Skeletal muscle tissue (tissue), 4 donors: ENCODE measurements around the gene SUPT5H. TPM values are rescaled to one million over a fixed set of nuclear protein-coding genes. Genes with fewer than 3 reads are reported as not detected.

Experiments used
- H3K27ac ChIP-seq: one replicate; pipeline ENCODE4 v1.7.0; 2013; ENCODE audit warnings: mild to moderate bottlenecking, low read depth, low read length, inconsistent platforms
- H3K27me3 ChIP-seq, 3 donors: one replicate each; pipeline ENCODE4 v1.7.0; 2013; ENCODE audit warnings: low read length in 3 of 3; ENCODE audit not compliant: control insufficient read depth in 3 of 3, insufficient read depth in 3 of 3
- H3K36me3 ChIP-seq, 3 donors: one replicate each; pipeline ENCODE4 v1.7.0; 2013; ENCODE audit warnings: low read length in 3 of 3; ENCODE audit not compliant: control insufficient read depth in 3 of 3, insufficient read depth in 3 of 3
- H3K4me1 ChIP-seq, 3 donors: one replicate each; pipeline ENCODE4 v1.7.0; 2013; ENCODE audit warnings: low read length in 3 of 3, mild to moderate bottlenecking in 3 of 3; ENCODE audit not compliant: control insufficient read depth in 3 of 3, insufficient read depth in 3 of 3
- H3K4me3 ChIP-seq, 3 donors: one replicate each; pipeline ENCODE4 v1.7.0; 2013; ENCODE audit warnings: low read length in 3 of 3
- H3K9ac ChIP-seq, 3 donors: one replicate each; pipeline ENCODE4 v1.7.0; 2013; ENCODE audit warnings: low read length in 3 of 3, mild to moderate bottlenecking in 3 of 3, moderate library complexity in 2 of 3, low read depth in 1 of 3
- H3K9me3 ChIP-seq, 3 donors: one replicate each; pipeline ENCODE4 v1.7.0; 2013; ENCODE audit warnings: low read length in 3 of 3; ENCODE audit not compliant: control insufficient read depth in 3 of 3
- total RNA-seq: library from RNA; depleted of rRNA; stranded (reverse); fragments of >200 nt; gene quantifications from one replicate; pipeline ENCODE4 v1.2.3, GENCODE V29; 2014
- donor health status: Osteomylitis.

SUPT5H gene
- total RNA-seq, 1 donor from 2014 or later: 40.7 TPM

DNA sequence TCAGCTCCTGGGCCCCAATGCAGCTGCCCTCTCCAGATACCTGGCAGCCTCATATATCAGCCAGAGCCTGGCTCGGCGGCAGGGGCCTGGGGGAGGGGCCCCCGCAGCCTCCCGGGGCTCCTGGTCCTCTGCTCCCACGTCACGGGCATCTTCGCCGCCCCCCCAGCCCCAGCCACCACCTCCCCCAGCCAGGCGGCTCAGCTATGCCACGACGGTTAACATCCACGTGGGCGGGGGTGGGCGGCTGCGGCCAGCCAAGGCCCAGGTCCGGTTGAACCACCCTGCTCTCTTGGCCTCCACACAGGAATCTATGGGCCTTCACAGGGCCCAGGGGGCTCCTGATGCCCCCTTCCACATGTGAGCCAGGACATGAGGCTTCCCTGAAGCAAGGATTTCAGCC, 20.4 kb upstream of the SUPT5H start:
- Histone ChIP-seq H3K4me1 (peaks cover 5 to 17% (median 10%) of the 10 kb centered on the region in 3 donors), H3K27ac (no peak overlapping the region), H3K4me3 (no peak overlapping the region), H3K9me3 (no peaks in the 10 kb centered on the region), H3K36me3 (peaks cover 0 to 11% (median 0%) of the 10 kb centered on the region in 3 donors), H3K9ac (no peak overlapping the region), H3K27me3 (no peaks in the 10 kb centered on the region)

DNA sequence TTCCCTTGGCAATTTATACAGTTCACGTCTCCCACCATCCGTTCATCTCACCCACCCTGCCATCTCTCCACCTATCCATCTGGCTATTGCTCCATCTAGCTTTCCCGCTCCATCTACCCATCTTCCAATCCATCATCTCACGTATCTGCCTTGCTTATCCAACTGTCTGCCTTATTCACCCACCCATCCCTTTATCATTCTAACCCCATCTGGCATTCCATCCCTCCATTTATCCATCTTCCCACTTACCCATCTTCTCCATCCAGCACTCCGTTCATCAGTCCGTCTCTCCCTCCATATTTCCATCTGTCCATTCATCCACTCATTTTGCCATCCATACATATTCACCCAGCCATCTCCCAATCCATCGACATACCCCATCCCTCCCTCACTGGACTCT, 19.6 kb upstream of the SUPT5H start:
- Histone ChIP-seq H3K9ac (no peak overlapping the region), H3K9me3 (no peaks in the 10 kb centered on the region), H3K27me3 (no peaks in the 10 kb centered on the region), H3K4me3 (no peak overlapping the region), H3K4me1 (peaks cover 5 to 18% (median 10%) of the 10 kb centered on the region in 3 donors), H3K27ac (no peak overlapping the region), H3K36me3 (peaks cover 0 to 8% (median under 1%) of the 10 kb centered on the region in 3 donors)

DNA sequence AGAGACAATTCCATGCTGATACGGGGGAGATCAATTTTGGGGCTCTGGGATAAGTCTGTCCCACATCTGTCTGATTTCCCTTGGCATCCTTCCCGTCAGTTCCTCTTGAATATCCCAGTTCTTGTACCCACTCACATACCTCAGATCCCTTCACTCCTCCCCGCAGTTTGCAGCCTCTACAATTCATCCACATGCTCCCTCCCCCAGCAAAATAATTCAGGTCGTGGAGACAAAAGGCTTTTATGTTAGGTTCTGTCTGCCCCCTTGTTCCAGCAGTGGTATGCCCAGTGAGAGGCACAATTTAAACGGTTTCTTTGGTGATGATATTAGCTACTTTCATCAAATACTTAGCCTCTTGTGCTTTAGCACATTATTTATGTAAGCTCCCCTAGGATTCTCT, 19.2 kb upstream of the SUPT5H start:
- Histone ChIP-seq H3K27me3 (no peaks in the 10 kb centered on the region), H3K9me3 (no peaks in the 10 kb centered on the region), H3K4me1 (peaks cover 5 to 22% (median 10%) of the 10 kb centered on the region in 3 donors), H3K36me3 (peaks cover 2 to 5% (median 4%) of the 10 kb centered on the region in 3 donors), H3K27ac (no peak overlapping the region), H3K4me3 (no peak overlapping the region), H3K9ac (no peak overlapping the region)

DNA sequence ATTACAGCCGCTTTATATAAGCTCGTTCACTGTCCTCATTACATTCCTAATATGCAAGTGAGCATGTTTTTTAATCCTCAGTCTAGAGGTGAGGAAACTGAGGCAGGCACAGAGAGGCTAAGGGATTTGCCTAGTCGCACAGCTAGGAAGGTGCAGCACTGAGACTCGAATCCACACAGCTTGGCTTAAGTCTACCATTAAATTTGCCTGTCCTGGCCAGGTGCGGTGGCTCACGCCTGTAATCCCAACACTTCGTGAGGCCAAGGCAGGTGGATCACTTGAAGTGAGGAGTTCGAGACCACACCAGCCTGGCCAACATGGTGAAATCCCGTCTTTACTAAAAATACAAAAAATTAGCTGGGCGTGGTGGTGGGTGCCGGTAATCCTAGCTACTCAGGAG, 17.7 kb upstream of the SUPT5H start:
- peaks cover 7 to 10% (median 9%) of the 10 kb centered on the region in 3 donors for H3K36me3 ChIP-seq
- H3K4me3 ChIP-seq: no peak overlapping the region
- peak overlapping the region; percentile 28 for H3K27ac ChIP-seq
- H3K9me3 ChIP-seq: no peaks in the 10 kb centered on the region
- H3K4me1 ChIP-seq: peaks cover 5 to 22% (median 10%) of the 10 kb centered on the region in 3 donors
- H3K9ac ChIP-seq: no peak overlapping the region
- no peaks in the 10 kb centered on the region for H3K27me3 ChIP-seq

DNA sequence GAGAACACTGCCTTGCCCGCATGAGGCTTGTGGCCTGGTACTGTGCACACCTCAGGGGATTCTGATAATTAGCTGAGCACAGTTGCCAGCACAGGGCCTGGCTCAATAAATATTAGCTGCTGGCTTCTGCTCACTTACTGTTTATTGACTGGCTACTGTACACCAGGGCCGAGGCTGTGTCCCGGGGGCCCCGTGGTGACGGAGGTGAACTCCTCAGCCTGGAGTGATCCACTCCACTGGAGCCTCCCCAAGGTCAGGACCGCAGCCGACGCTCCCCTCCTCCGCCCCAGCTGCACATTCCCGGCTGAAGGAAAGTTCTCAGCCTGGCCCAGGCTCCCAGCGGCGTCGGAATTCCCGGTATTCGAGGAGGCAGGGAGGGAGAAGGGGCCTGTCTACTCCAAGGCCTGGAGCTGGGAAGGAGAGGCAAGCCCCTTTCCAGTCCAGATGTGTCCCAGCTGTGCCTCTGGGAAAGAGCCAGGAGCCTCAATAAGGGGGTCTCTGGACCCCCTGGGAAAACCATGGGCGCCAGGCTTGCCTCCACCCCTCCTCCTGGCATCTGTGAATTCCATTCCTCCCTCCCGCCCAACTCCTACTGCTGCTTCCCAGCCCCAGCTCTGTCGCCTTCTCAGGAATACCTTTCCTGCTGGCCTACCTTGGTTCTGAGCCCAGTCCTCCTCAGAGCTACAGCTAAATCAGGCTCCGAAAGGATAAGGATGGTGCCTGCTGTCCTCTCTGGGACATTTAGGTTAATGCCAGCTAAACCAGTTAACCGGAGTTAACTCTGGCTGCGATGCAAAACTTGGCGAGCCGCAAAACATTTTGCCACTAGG, 16.9 kb upstream of the SUPT5H start:
- H3K9ac ChIP-seq: peak overlapping the region; percentile 36 to 71 (median 36)
- peak overlapping the region in 1 of 3 donors; percentile 22 for H3K4me3 ChIP-seq
- H3K9me3 ChIP-seq: no peaks in the 10 kb centered on the region
- peaks cover 14 to 18% (median 16%) of the 10 kb centered on the region in 3 donors for H3K36me3 ChIP-seq
- H3K27me3 ChIP-seq: no peaks in the 10 kb centered on the region
- peak overlapping the region; percentile 70 for H3K27ac ChIP-seq
- H3K4me1 ChIP-seq: peaks cover 5 to 25% (median 11%) of the 10 kb centered on the region in 3 donors

DNA sequence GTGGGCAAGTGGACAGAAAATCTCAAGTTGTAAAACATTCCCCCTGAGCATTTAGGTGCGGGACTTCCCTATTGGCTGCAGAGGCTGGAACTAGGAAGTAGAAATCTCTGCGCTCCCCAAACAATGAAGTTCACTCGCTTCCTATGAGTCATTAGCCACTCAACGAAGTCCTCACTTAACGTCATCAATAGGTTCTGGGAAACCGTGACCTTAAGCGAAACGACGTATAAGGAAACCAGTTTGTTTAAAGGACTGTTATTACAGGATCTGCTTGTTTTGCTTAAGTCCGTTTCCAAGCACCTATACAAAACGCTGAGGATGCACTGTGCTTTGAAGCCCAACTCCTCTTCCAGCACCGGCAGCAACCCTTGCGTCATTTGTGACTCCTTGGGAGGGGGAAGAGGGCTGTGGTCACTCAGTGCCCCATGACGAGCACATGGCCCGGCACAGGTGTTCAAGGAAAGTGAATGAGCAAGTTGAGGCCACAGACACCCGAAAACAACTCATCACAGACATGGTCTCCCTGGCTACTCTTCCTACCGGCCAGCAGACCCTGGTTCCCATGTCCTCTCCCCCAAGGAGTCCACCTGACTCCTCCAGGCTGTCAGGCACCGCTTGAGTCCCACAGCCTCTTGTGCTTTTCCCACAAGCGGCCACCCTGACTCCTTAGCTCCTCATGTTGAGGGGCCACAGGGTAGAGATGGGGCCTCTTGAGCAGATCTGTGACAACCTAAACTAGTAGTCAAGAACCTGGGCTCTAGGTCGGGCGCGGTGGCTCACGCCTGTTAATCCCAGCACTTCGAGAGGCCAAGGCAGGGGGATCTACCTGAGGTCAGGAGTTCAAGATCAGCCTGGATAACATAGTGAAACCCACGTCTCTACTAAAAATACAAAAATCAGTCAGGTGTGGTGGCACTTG, 14.4 kb upstream of the SUPT5H start:
- no peak overlapping the region for H3K4me3 ChIP-seq

DNA sequence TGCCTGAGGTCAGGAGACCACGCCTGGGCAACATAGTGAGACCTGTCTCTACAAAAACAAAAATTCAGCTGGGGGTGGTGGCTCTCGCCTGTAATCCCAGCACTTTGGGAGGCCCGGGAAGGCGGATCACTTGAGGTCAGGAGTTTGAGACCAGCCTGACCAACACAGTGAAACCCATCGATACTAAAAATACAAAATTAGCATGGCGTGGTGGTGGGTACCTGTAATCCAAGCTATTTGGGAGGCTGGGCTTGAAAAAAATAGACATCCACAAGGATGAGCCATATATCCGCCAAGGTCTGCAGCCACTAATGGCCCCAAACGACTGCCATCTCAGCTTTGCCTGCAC, 12.7 kb upstream of the SUPT5H start:
- H3K27ac ChIP-seq: no peak overlapping the region
- H3K36me3 ChIP-seq: peaks cover 25 to 27% (median 27%) of the 10 kb centered on the region in 3 donors
- no peaks in the 10 kb centered on the region for H3K27me3 ChIP-seq
- no peaks in the 10 kb centered on the region for H3K9me3 ChIP-seq
- no peak overlapping the region for H3K9ac ChIP-seq
- H3K4me3 ChIP-seq: no peak overlapping the region
- peaks cover 28 to 52% (median 37%) of the 10 kb centered on the region in 3 donors for H3K4me1 ChIP-seq

More for the DNA sequence above, 14.4 kb upstream of the SUPT5H start:
- Histone ChIP-seq H3K9ac (no peak overlapping the region), H3K27me3 (no peaks in the 10 kb centered on the region), H3K27ac (peak overlapping the region; percentile 85), H3K9me3 (no peaks in the 10 kb centered on the region), H3K36me3 (peaks cover 25 to 27% (median 27%) of the 10 kb centered on the region in 3 donors), H3K4me1 (peaks cover 21 to 47% (median 30%) of the 10 kb centered on the region in 3 donors)

DNA sequence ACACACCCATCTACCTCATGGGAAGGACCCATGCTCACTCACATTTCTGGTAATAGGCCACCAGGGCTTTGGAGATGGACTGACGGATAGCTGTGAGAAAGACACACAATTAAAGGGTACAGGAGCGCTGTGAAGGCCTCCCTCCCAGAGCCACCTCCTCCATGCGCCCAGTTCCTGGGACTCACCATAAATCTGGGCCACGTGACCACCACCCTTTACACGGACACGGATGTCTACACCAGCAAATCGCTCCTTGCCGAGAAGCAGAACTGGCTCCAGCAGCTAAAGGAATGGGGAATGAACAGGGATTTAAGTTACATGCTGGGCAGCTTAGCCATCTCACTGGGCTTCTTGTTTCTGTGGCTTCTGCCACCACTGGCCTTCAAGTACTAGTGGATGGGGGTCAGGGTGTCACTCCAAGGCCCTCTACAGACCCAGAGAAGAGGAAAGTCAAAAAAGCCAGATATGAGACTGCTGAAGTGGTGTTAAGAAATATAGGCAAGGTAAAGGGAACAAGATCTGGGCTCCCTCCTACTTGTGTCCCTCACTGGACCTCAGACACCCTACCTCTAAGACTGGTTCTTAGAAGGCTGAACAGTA, 11.8 kb upstream of the SUPT5H start:
- H3K9me3 ChIP-seq: no peaks in the 10 kb centered on the region
- peaks cover 25 to 27% (median 27%) of the 10 kb centered on the region in 3 donors for H3K36me3 ChIP-seq
- no peak overlapping the region for H3K9ac ChIP-seq
- no peak overlapping the region for H3K4me3 ChIP-seq
- no peak overlapping the region for H3K27ac ChIP-seq
- peaks cover 27 to 45% (median 33%) of the 10 kb centered on the region in 3 donors for H3K4me1 ChIP-seq
- no peaks in the 10 kb centered on the region for H3K27me3 ChIP-seq

DNA sequence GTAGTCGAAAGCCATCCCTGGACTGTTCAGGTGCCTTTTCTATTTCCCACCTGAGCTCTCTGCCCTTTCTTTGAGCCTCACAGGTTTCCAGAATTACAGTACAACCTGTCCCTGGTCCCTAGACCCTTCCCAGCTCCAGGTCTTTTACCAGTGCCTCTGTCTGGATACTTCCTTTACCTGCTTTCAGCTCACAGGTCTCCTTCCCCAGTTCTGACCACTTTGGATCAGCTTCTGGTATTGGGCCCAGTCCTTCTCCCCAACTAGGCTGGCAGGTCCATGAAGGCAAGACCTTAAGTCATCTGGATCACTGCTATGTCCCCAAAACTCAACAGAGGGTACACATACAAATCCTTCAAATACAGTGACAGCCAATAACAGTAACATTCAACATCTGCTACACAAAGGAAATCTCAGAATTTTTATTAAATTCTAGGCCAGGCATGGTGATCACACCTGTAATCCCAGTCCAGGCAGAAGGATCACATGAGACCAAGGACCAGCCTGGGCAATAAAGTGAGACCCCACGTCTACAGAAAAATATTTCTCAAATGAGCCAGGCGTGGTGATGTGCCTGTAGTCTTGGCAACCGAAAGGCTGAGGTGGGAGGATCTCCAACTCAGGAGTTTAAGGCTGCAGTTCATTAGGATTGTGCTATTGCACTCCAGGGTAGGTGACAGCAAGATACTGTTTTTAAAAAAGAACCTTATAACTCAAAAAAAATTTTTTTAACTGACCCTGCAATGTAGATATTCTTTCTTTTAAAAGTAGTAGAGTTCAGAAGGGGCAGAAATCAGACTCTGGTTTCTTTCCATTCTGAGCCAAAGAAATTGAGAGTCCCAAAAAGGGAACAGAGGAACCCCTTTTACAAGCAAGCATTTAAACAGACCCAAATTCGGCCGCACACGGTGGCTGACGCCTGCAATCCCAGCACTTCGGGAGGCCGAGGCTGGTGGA, 11.0 kb upstream of the SUPT5H start:
- Histone ChIP-seq H3K27ac (no peak overlapping the region), H3K27me3 (peaks cover 0 to 3% (median 0%) of the 10 kb centered on the region in 3 donors), H3K4me3 (peak overlapping the region; percentile 95 to 99 (median 98))

More for the DNA sequence above, 11.0 kb upstream of the SUPT5H start:
- Histone ChIP-seq H3K4me1 (peaks cover 22 to 39% (median 27%) of the 10 kb centered on the region in 3 donors), H3K36me3 (peaks cover 25 to 27% (median 27%) of the 10 kb centered on the region in 3 donors), H3K9me3 (no peaks in the 10 kb centered on the region), H3K9ac (peak overlapping the region; percentile 97 to 99 (median 98))
